Prostate gland (tissue), 2 donors: ENCODE results near the gene TBX21.

Experiments
- CTCF ChIP-seq, 4 experiments: fragments of 200-600 bp in 2 of 4; fragments of 450-650 bp in 2 of 4; sonication (generic) in 2 of 4; IDR thresholded peaks; 1 replicate in 3 of 4; 2 replicates in 1 of 4; pipeline ENCODE4 v1.5.1; 2016 to 2019; ENCODE audit warnings: antibody characterized with exemption in 4 of 4, mild to moderate bottlenecking in 2 of 4, moderate library complexity in 2 of 4
- POLR2A ChIP-seq: fragments of 450-650 bp; IDR thresholded peaks from one replicate; pipeline ENCODE4 v1.6.1; 2016; ENCODE audit warnings: antibody characterized with exemption, mild to moderate bottlenecking

GRCh38 chr17:47686276-47686635 lies 46.8 kb upstream of the TBX21 start:
- TF ChIP-seq POLR2A (no peak), CTCF (IDR thresholded peaks at IDR 0.05) (no peak)
